SK-N-SH treated with all-trans-retinoic acid at 6 μM for 48 hours (cell line): Measurements from ENCODE around the gene MPDU1.

ENCODE experiments used
- ATAC-seq: fragments of 200-7000 bp; cut with Tn5 transposase; 3 replicates; pipeline ENCODE4 v1.9.1; 2020; ENCODE audit warnings: mild to moderate bottlenecking, moderate library complexity
- ARNTL ChIP-seq: fragments of 450-650 bp; formaldehyde crosslinking; IDR thresholded peaks from 2 replicates; pipeline ENCODE4 v1.5.0; 2020; ENCODE audit warnings: low read depth, mild to moderate bottlenecking, moderate library complexity, borderline replicate concordance
- BACH2 ChIP-seq: fragments of 250-450 bp; sonication (Bioruptor Pico); IDR thresholded peaks from 2 replicates; pipeline ENCODE4 v1.9.0; 2021; ENCODE audit warnings: mild to moderate bottlenecking, borderline replicate concordance
- CREB5 ChIP-seq: fragments of 250-450 bp; sonication (Bioruptor Pico); IDR thresholded peaks from 2 replicates; pipeline ENCODE4 v1.5.1; 2020; ENCODE audit warnings: low read depth, mild to moderate bottlenecking, moderate library complexity
- CSDC2 ChIP-seq: fragments of 250-450 bp; sonication (Bioruptor Pico); IDR thresholded peaks from 2 replicates; pipeline ENCODE4 v1.5.0; 2020; ENCODE audit warnings: mild to moderate bottlenecking, moderate library complexity
- CSRNP3 ChIP-seq: fragments of 250-450 bp; sonication (Bioruptor Pico); IDR thresholded peaks from 2 replicates; pipeline ENCODE4 v1.5.1; 2021; ENCODE audit warnings: mild to moderate bottlenecking, moderate library complexity
- ESRRG ChIP-seq: fragments of 250-450 bp; sonication (Bioruptor Pico); IDR thresholded peaks from 2 replicates; pipeline ENCODE4 v1.6.1; 2021; ENCODE audit warnings: mild to moderate bottlenecking
- GLIS3 ChIP-seq: fragments of 250-450 bp; sonication (Bioruptor Pico); IDR thresholded peaks from 2 replicates; pipeline ENCODE4 v1.5.0; 2020; ENCODE audit warnings: mild to moderate bottlenecking, moderate library complexity
- ISL1 ChIP-seq: fragments of 250-450 bp; sonication (Bioruptor Pico); IDR thresholded peaks from 2 replicates; pipeline ENCODE4 v2.1.2; 2022; ENCODE audit warnings: mild to moderate bottlenecking, moderate library complexity
- OSR1 ChIP-seq: fragments of 250-450 bp; sonication (Bioruptor Pico); IDR thresholded peaks from 2 replicates; pipeline ENCODE4 v1.8.0; 2022; ENCODE audit warnings: moderate library complexity, mild to moderate bottlenecking, inconsistent platforms
- PATZ1 ChIP-seq: fragments of 250-450 bp; sonication (Bioruptor Pico); IDR thresholded peaks from 2 replicates; pipeline ENCODE4 v1.8.0; 2020; ENCODE audit warnings: mild to moderate bottlenecking, moderate library complexity, borderline replicate concordance
- PPARA ChIP-seq: fragments of 250-450 bp; sonication (Bioruptor Pico); IDR thresholded peaks from 2 replicates; pipeline ENCODE4 v1.5.0; 2020; ENCODE audit warnings: mild to moderate bottlenecking, borderline replicate concordance
- RARB ChIP-seq: fragments of 250-450 bp; sonication (Bioruptor Pico); IDR thresholded peaks from 2 replicates; pipeline ENCODE4 v1.8.0; 2021; ENCODE audit warnings: mild to moderate bottlenecking, moderate library complexity
- TCF4 ChIP-seq: fragments of 250-450 bp; sonication (Bioruptor Pico); IDR thresholded peaks from 2 replicates; pipeline ENCODE4 v1.8.0; 2021; ENCODE audit warnings: mild to moderate bottlenecking, moderate library complexity, borderline replicate concordance
- TOX ChIP-seq: fragments of 250-450 bp; sonication (Bioruptor Pico); IDR thresholded peaks from 2 replicates; pipeline ENCODE4 v1.8.0; 2021; ENCODE audit warnings: mild to moderate bottlenecking, moderate library complexity, borderline replicate concordance
- ZC3H10 ChIP-seq: fragments of 250-450 bp; sonication (Bioruptor Pico); IDR thresholded peaks from 2 replicates; pipeline ENCODE4 v1.5.1; 2021; ENCODE audit warnings: mild to moderate bottlenecking, moderate library complexity
- ZFP3 ChIP-seq: fragments of 250-450 bp; sonication (Bioruptor Pico); IDR thresholded peaks from 2 replicates; pipeline ENCODE4 v1.5.0; 2020; ENCODE audit warnings: mild to moderate bottlenecking, moderate library complexity
- ZNF565 ChIP-seq: fragments of 450-650 bp; formaldehyde crosslinking; conservative IDR thresholded peaks from 2 replicates; pipeline ENCODE4 v1.5.0; 2020; ENCODE audit warnings: low read depth, mild to moderate bottlenecking, moderate library complexity
- ZNF70 ChIP-seq: fragments of 450-650 bp; formaldehyde crosslinking; IDR thresholded peaks from 2 replicates; pipeline ENCODE4 v1.5.0; 2020; ENCODE audit warnings: mild to moderate bottlenecking, moderate library complexity
- ZNF8 ChIP-seq: fragments of 450-650 bp; formaldehyde crosslinking; IDR thresholded peaks from 2 replicates; pipeline ENCODE4 v1.5.0; 2020; ENCODE audit warnings: mild to moderate bottlenecking, moderate library complexity
- TF ChIP-seq, protein P1 (sequence below): fragments of 250-450 bp; sonication (Bioruptor Pico); IDR thresholded peaks from 2 replicates; pipeline ENCODE4 v1.5.0; 2020; ENCODE audit warnings: mild to moderate bottlenecking, moderate library complexity
- TF ChIP-seq, protein P2 (sequence below): fragments of 250-450 bp; sonication (Bioruptor Pico); IDR thresholded peaks from 2 replicates; pipeline ENCODE4 v1.8.0; 2021; ENCODE audit warnings: low read depth, mild to moderate bottlenecking, moderate library complexity, borderline replicate concordance

The MPDU1 gene

DNA sequence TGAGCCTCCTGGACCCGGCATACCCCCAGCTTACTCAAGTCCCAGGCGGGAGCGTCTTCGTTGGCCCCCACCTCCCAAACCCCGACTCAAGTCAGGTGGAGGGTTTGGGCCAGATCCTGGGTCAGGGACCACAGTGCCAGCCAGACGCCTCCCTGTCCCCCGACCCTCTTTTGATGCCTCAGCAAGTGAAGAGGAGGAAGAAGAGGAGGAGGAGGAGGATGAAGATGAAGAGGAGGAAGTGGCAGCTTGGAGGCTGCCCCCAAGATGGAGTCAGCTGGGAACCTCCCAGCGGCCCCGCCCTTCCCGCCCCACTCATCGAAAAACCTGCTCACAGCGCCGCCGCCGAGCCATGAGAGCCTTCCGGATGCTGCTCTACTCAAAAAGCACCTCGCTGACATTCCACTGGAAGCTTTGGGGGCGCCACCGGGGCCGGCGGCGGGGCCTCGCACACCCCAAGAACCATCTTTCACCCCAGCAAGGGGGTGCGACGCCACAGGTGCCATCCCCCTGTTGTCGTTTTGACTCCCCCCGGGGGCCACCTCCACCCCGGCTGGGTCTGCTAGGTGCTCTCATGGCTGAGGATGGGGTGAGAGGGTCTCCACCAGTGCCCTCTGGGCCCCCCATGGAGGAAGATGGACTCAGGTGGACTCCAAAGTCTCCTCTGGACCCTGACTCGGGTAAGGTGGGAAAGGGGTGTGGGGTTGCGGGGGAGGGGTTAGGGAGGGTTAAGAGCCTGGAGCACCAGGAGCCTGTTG lies 20.4 kb upstream of the MPDU1 start:
- TF ChIP-seq ZNF565 (no peak), TOX (CRISPR knock-in tag) (no peak), PPARA (CRISPR knock-in tag) (no peak), ESRRG (CRISPR knock-in tag) (no peak), BACH2 (no peak), OSR1 (CRISPR knock-in tag) (no peak), CREB5 (CRISPR knock-in tag) (no peak), ZC3H10 (no peak), RARB (CRISPR knock-in tag) (no peak), ZNF8 (CRISPR knock-in tag) (no peak), PATZ1 (CRISPR knock-in tag) (no peak), GLIS3 (CRISPR knock-in tag) (no peak), ARNTL (CRISPR knock-in tag) (no peak), CSDC2 (no peak), TCF4 (CRISPR knock-in tag) (no peak), ISL1 (CRISPR knock-in tag) (no peak), ZFP3 (CRISPR knock-in tag) (no peak)
- TF ChIP-seq, protein P1, sequence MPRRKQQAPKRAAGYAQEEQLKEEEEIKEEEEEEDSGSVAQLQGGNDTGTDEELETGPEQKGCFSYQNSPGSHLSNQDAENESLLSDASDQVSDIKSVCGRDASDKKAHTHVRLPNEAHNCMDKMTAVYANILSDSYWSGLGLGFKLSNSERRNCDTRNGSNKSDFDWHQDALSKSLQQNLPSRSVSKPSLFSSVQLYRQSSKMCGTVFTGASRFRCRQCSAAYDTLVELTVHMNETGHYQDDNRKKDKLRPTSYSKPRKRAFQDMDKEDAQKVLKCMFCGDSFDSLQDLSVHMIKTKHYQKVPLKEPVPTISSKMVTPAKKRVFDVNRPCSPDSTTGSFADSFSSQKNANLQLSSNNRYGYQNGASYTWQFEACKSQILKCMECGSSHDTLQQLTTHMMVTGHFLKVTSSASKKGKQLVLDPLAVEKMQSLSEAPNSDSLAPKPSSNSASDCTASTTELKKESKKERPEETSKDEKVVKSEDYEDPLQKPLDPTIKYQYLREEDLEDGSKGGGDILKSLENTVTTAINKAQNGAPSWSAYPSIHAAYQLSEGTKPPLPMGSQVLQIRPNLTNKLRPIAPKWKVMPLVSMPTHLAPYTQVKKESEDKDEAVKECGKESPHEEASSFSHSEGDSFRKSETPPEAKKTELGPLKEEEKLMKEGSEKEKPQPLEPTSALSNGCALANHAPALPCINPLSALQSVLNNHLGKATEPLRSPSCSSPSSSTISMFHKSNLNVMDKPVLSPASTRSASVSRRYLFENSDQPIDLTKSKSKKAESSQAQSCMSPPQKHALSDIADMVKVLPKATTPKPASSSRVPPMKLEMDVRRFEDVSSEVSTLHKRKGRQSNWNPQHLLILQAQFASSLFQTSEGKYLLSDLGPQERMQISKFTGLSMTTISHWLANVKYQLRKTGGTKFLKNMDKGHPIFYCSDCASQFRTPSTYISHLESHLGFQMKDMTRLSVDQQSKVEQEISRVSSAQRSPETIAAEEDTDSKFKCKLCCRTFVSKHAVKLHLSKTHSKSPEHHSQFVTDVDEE (CRISPR knock-in tag) = no peak
- TF ChIP-seq, protein P2, sequence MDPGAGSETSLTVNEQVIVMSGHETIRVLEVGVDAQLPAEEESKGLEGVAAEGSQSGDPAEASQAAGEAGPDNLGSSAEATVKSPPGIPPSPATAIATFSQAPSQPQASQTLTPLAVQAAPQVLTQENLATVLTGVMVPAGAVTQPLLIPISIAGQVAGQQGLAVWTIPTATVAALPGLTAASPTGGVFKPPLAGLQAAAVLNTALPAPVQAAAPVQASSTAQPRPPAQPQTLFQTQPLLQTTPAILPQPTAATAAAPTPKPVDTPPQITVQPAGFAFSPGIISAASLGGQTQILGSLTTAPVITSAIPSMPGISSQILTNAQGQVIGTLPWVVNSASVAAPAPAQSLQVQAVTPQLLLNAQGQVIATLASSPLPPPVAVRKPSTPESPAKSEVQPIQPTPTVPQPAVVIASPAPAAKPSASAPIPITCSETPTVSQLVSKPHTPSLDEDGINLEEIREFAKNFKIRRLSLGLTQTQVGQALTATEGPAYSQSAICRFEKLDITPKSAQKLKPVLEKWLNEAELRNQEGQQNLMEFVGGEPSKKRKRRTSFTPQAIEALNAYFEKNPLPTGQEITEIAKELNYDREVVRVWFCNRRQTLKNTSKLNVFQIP (CRISPR knock-in tag) = no peak
- ATAC-seq = no peak

DNA sequence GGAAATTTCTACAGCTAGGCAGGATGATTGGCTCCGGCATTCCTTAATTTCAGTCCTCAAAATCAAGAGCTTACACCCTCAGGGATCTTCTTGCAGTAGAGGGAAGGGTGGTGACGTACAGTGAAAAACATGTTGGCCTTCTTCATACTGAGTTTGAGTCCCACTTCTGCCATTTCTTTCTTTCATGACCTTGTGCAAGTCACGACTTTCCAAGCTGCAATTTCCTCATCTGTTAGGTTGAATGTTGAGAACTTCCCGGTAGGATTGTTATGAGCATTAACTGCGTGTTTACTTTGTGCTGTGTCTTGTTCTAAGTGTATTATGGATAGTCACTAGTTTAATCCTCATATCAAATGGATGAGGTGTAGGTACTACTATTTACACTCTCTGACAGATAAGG lies 14.1 kb upstream of the MPDU1 start:
- TF ChIP-seq RARB (CRISPR knock-in tag) (no peak), ESRRG (CRISPR knock-in tag) (no peak), ARNTL (CRISPR knock-in tag) (no peak), TOX (CRISPR knock-in tag) (no peak), TCF4 (CRISPR knock-in tag) (no peak), CSRNP3 (CRISPR knock-in tag) (no peak), GLIS3 (CRISPR knock-in tag) (no peak), PPARA (CRISPR knock-in tag) (no peak), CSDC2 (no peak), CREB5 (CRISPR knock-in tag) (no peak), ZC3H10 (no peak), BACH2 (no peak), ZNF70 (CRISPR knock-in tag) (no peak)
- TF ChIP-seq, protein P1 (CRISPR knock-in tag) = no peak
- no peak for ATAC-seq
